SIG-M5 (cell line): ENCODE measurements around the gene ZNF354B.
"Not testable (repeated sequence)": the region's sequence is repeated elsewhere in the genome, so short reads cannot be mapped to it uniquely, and the experiment has no call there.

Experiments
- DNase-seq: peaks from one replicate; lab custom pipeline; 2025; lab: John Stamatoyannopoulos, UW

ZNF354B gene

GRCh38 chr5:178859625-178860521, at the start of gene ZNF354B:
Gene ZNF354B (plus strand): TSS chr5:178859953. CDS start chr5:178861048, 1,095 bp downstream.
- peak; percentile 90 for DNase-seq

DNA sequence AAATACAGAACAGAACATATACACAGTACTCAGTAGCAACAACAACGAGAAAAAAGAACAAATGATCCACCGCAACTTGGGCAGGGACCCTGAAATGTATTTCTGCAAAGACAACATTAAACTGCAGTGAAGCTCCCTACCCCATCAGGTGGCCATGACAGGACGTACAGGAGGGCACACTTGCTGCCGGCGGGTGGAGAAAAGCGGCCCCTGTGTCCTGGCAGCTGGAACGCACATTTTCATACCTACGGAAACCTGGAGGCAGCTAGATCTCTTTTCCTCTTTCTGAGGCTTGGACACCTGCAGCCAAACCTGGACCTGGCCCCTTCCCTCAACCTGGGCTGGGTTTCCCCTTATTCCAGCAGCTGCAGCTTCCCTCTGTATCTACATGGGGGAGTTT, 42.2 kb upstream of the ZNF354B start:
- no peak for DNase-seq

DNA sequence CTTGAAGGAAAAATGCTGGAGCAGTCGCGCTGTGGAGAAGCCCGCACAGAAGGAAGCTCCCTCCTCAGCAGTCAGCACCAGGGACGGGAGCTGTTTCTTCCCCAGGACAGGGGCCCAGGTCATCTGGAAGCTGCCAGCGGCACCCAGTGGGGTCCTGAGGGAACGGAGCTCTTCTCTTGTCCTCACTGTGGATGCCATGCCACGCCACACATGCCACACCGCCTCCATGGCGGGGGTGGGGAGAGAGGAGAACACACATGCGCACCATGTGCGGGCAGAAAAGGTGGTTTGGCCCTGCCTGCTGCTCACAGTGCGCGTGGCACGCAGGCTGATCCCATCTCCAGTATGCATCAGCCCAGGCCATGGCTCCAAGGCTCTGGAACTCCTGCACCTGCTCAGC, 41.7 kb upstream of the ZNF354B start:
- no peak for DNase-seq

GRCh38 chr5:178820001-178820400, 39.8 kb upstream of the ZNF354B start:
- no peak for DNase-seq

DNA sequence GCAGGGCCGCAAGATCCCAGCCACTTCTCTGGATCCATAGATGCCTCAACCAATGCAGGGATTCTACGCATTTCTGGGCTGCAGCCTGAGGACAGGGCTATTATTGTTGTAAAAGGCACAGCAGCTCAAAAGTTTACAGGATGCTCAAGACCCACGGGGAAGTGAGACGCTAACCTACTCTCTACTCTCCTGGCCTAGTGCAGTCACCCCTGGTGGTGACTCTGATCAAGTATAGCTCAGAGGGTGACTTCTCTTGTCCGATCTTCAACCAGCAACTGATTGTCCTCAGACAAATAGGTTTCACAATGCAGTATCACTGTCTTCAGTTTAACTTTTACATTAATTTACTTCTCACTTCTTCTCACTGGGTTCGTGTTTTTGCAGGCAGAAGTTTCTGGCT, 34.3 kb upstream of the ZNF354B start:
- DNase-seq: no peak

- no peak for DNase-seq
Measured at GRCh38 chr5:178826216-178826615, 33.5 kb upstream of the ZNF354B start.

DNA sequence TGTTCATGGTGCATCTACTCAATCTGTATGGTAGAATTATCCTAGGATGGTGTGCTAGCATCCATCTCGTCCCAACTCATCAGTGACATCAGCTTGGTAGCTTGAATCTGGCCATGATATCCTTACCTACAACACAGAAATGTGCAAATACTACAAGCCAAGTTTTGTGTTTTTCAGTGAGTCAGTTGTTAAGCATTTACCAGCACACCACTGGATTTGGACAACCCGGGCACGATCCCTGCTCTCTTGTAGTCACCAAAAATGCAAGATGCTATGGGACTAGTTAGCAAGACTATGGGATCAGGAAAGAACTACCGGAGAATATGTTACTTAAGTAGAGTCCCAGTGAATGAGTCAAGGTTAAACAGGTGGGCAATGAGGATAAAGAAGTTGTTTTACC, 32.1 kb upstream of the ZNF354B start:
- DNase-seq: no peak

DNA sequence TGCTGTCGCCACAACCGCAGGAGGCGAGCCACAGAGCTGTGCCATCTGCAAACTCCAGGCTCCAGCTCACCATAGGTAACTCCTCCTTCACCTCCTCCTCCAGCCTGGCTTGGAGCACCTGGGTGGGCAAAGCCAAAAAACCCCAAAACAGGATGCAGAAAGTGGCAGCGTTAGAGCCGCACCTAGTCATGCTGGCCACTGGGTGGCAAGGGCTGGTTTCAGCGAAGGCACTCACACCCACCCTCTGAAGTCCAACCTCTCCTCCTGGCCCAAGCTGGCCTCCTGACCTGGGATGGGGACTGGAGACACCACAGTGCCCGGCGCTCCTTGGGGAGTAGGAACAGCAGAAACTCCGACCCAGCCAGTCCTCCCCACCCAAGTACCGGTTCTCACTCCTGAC, 28.7 kb upstream of the ZNF354B start:
- DNase-seq: no peak

GRCh38 chr5:178832618-178833201, 27.0 kb upstream of the ZNF354B start:
- no peak for DNase-seq

DNA sequence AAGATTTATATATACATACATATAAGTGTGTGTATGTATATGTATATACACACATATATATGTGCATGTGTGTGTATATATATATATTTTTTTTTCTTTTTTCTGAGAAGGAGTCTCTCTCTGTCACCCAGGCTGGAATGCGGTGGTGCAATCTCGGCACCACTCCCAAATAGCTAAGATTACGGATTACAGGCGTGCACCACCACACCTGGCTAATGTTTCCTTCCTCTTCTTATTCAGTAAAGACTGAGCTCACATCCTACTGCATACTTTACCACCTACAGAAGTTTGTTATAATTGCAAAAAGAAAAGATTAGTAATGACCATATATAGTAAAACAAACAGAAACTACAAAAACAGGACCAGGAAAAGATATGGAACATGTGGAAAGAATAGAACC, 23.1 kb upstream of the ZNF354B start:
- DNase-seq: no peak

- not testable (repeated sequence) for DNase-seq
Measured at GRCh38 chr5:178838695-178839318, 20.9 kb upstream of the ZNF354B start.

GRCh38 chr5:178839319-178839704, 20.4 kb upstream of the ZNF354B start:
- no peak for DNase-seq

DNA sequence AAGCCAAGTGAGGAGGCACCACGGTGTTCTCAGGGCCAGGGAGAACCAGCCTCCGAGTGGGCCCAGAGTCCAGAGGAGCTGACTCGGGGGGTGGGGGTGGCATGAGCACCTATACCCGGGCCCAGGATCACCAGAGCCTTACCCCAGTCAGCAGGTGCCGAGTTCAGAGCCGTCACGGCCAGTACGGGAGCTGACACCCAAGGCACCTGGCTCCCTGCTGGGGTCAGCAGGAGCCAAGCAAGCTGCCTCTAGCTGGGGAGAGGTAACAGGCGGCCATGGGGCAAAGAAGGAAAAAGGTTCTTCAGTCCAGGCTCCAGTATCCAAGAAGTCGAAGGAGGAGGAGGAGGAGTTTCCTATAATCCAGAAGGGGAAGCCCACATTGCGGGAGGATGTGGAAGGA, 19.4 kb upstream of the ZNF354B start:
- DNase-seq: not testable (repeated sequence)

GRCh38 chr5:178849316-178849715, 10.4 kb upstream of the ZNF354B start:
- no peak for DNase-seq

DNA sequence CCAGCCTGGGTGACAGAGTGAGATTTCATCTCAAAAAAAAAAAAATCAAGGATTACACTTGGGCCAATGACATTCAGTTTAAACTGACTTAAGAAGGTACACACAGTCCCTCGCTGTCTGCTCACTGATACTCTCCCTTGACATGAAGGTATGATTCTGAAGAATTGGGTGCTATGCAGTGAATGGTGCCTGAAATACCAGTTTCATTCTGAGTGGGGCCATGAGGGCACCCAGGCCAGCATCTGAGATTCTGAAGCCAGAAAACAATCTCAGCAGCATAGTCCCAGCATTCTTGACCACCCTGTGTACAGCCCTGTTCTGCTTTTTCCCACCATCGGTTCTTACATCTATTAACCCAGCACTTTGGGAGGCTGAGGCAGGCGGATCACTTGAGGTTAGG, 7.8 kb upstream of the ZNF354B start:
- no peak for DNase-seq

DNA sequence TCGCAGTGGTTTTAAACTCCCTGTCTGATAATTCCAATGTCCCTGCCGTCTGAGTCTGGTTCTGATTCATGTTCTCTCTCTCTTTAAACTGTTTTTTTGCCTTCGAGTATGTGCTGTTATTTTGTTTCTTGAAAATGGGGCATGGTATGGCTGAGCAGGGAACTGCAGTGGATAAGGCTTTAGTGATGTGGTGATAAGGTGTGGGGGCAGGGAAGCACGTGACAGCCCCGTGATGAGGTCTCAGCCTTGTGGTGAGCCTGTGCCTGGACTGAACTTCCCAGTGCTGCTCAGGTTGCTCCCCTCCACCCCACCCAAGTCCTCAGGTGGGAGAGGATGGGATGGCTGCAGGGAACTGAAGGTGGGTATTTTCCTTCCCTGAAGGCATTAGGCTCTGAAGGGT, 5.5 kb upstream of the ZNF354B start:
- no peak for DNase-seq

DNA sequence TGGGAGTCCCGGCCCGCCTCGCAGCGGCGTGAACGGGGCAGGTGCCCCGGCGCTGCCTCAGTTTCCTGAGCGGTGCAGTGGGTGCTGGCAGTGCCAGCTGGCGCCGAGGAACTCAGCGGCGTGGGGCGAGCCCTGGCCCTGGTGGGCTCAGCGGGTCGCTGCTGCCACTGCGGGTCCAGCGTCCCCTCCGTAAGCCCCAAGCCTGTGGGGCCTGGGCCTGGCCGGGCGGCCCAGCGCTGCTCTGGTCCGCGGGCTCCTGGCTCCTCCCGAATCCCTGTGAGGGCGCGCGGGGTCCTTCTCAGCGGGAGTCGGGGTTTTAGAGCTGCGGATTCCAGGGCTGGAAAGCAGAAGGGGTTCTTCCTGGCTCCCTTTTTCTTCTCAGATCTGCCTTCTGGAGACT, 862 bp downstream of the ZNF354B start:
- not testable (repeated sequence) for DNase-seq

DNA sequence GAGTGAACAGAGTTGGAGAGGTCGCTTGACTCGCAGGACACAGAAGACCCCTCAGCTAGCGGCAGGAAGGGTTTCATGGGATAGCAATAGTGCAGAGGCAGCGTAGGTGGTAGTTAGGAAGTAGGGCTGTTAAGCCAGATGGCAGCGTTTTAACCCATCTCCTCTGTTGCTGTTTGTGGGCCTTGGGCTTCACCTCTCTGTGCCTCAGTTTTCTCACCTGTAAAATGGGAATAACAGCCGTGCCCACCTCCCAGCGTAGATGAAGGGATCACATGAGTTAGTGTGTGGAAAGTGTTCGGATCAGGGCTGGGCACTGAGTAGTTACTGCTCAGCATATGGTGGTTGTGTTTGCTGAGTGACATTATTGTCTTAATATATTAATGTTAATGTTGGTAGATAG, 1.9 kb downstream of the ZNF354B start:
- DNase-seq: no peak

GRCh38 chr5:178866946-178867345, 7.2 kb downstream of the ZNF354B start:
- DNase-seq: no peak

- DNase-seq: no peak
Measured at GRCh38 chr5:178869577-178869976, 9.8 kb downstream of the ZNF354B start.

DNA sequence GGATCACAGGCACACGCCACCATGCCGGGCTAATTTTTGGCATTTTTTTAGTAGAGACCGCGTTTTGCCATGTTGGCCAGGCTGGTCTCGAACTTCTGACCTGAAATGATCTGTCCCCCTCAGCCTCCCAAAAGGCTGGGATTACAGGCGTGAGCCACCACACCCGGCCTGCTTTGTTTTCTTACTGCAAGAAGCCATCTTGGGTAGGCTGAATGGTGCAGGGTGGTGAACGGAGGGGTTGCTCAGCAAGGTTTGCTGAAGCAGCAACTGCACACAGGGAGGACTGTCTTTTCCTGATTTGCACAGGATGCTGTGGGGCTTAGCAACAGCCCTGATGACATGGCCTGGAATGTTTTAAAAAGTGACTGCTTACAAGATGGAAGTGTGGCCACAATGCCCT, 10.7 kb downstream of the ZNF354B start:
- no peak for DNase-seq

DNA sequence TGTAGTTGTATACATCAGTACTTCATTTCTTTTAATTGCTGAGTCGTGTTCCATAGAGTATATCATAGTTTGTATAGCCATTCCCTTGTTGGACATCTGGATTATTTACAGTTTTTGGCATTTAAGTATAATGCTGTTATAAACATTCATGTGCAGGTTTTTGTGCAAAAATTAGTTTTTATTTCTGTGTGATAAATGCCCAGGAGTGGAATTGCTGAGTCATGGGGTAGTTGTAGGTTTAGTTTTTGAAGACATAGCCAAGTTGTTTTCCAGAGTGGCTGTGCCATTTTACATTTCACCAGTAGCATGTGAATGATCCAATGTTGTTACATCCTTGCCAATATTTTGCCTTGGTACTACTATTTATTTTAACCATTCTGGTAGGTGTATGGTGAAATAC, 12.5 kb downstream of the ZNF354B start:
- DNase-seq: no peak

DNA sequence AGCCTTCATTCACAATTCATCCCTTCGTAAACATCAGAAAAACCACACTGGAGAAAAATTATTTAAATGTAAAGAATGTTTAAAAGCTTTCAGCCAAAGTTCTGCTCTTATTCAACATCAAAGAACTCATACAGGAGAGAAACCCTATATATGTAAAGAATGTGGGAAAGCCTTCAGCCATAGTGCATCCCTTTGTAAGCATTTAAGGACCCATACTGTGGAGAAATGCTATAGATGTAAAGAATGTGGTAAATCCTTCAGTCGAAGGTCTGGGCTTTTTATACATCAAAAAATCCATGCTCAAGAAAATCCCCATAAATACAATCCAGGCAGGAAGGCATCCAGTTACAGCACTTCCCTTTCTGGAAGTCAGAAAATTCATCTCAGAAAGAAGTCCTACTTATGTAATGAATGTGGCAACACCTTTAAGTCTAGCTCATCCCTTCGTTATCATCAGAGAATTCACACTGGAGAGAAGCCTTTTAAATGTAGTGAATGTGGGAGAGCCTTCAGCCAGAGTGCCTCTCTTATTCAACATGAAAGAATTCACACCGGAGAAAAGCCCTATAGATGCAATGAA, 23.5 kb downstream of the ZNF354B start:
- DNase-seq: not testable (repeated sequence)
